Panc1 (cell line): Measurements from ENCODE around the gene GNG4. TPM values are rescaled to one million over a fixed set of nuclear protein-coding genes. Genes with fewer than 3 reads are reported as not detected.
"Not testable (repeated sequence)": the region's sequence is repeated elsewhere in the genome, so short reads cannot be mapped to it uniquely, and the experiment has no call there.

Source experiments
- ATAC-seq: fragments of 200-7000 bp; cut with Tn5 transposase; 2 replicates; pipeline ENCODE4 v1.9.1; 2020; ENCODE audit warnings: mild to moderate bottlenecking, moderate library complexity
- BruUV-seq: library from RNA; stranded (reverse); fragments of 400-500 nt; replicated peaks from 2 replicates; lab custom pipeline; 2021; lab: Mats Ljungman, UMichigan
- CTCF ChIA-PET: fragments of 300-600 bp; sonication (Branson Sonifier 250); formaldehyde crosslinking; loops from one replicate; lab custom pipeline; 2022; ENCODE audit warnings: antibody characterized with exemption; lab: Charles Lee
- POLR2A ChIA-PET: fragments of 300-600 bp; sonication (Branson Sonifier 250); formaldehyde crosslinking; loops from one replicate; lab custom pipeline; 2022; ENCODE audit warnings: antibody characterized with exemption; lab: Charles Lee
- DNase-seq: peaks from one replicate; pipeline ENCODE4 v3.0.0-alpha.2; 2010; ENCODE audit warnings: low read depth, low spot score
- H3K27ac ChIP-seq: 2 replicates; pipeline ENCODE4 v1.5.1; 2011; ENCODE audit warnings: mild to moderate bottlenecking, low read length, inconsistent platforms
- H3K27me3 ChIP-seq: fragments of 200-500 bp; sonication (Bioruptor generic); 2 replicates; pipeline ENCODE4 v1.6.0; 2014; ENCODE audit warnings: low read length, inconsistent platforms; ENCODE audit not compliant: control insufficient read depth, insufficient read depth
- H3K36me3 ChIP-seq: fragments of 200-500 bp; sonication (Bioruptor generic); 2 replicates; pipeline ENCODE4 v1.5.1; 2014; ENCODE audit warnings: inconsistent platforms, mild to moderate bottlenecking, low read length, moderate library complexity; ENCODE audit not compliant: control insufficient read depth, insufficient read depth
- H3K4me1 ChIP-seq: 2 replicates; pipeline ENCODE4 v1.5.1; 2011; ENCODE audit warnings: inconsistent platforms, mild to moderate bottlenecking, low read length, moderate library complexity; ENCODE audit not compliant: control insufficient read depth, insufficient read depth
- H3K4me3 ChIP-seq, 2 experiments: 2 replicates each; pipeline ENCODE4 v1.5.1; 2011 to 2012; ENCODE audit warnings: low read depth in 2 of 2, low read length in 2 of 2, mild to moderate bottlenecking in 2 of 2, inconsistent platforms in 1 of 2, moderate library complexity in 1 of 2
- H3K9me3 ChIP-seq: fragments of 200-500 bp; sonication (Bioruptor generic); 2 replicates; pipeline ENCODE4 v1.5.1; 2014; ENCODE audit warnings: low read depth, mild to moderate bottlenecking, inconsistent platforms, low read length, moderate library complexity; ENCODE audit not compliant: control insufficient read depth, insufficient read depth
- POLR2AphosphoS5 ChIP-seq: IDR thresholded peaks from 2 replicates; pipeline ENCODE4 v1.6.1; 2012; ENCODE audit warnings: mild to moderate bottlenecking, low read depth, low read length, moderate library complexity
- SIN3A ChIP-seq: IDR thresholded peaks from 2 replicates; pipeline ENCODE4 v1.6.1; 2012; ENCODE audit warnings: low read depth, mild to moderate bottlenecking, low read length, moderate library complexity, borderline replicate concordance; ENCODE audit not compliant: insufficient read depth
- TCF7L2 ChIP-seq: IDR thresholded peaks from 2 replicates; pipeline ENCODE4 v1.6.1; 2011; ENCODE audit warnings: mild to moderate bottlenecking, low read depth, low read length, inconsistent platforms
- in situ Hi-C: cut with HindIII; loops from 2 replicates; pipeline ENCODE4 v1.10.0; 2016; ENCODE audit warnings: low sequenced_read_pairs, low pct_unique_long_range_greater_than_20kb
- intact Hi-C: fragments of 100-400 bp; cut with micrococcal nuclease; formaldehyde crosslinking; loops from one replicate; pipeline ENCODE4 v1.10.0; 2022; ENCODE audit not compliant: unreplicated experiment
- total RNA-seq: library from RNA; stranded (reverse); gene quantifications from one replicate; pipeline ENCODE4 v1.2.1, GENCODE V29; 2021; ENCODE audit not compliant: unreplicated experiment
- TF ChIP-seq, protein P1 (sequence below): fragments of 450-650 bp; IDR thresholded peaks from 2 replicates; pipeline ENCODE4 v1.5.1; 2017; ENCODE audit warnings: mild to moderate bottlenecking
- TF ChIP-seq, protein P2 (sequence below), 2 experiments: IDR thresholded peaks; 2 replicates each; pipeline ENCODE4 v1.6.1; 2011 to 2012; ENCODE audit warnings: low read depth in 2 of 2, control low read depth in 1 of 2, low read length in 1 of 2, mild to moderate bottlenecking in 1 of 2, moderate library complexity in 1 of 2; ENCODE audit not compliant: insufficient read depth in 1 of 2

GNG4 gene
- total RNA-seq, 1 experiment from 2014 or later = 1.1 TPM

DNA sequence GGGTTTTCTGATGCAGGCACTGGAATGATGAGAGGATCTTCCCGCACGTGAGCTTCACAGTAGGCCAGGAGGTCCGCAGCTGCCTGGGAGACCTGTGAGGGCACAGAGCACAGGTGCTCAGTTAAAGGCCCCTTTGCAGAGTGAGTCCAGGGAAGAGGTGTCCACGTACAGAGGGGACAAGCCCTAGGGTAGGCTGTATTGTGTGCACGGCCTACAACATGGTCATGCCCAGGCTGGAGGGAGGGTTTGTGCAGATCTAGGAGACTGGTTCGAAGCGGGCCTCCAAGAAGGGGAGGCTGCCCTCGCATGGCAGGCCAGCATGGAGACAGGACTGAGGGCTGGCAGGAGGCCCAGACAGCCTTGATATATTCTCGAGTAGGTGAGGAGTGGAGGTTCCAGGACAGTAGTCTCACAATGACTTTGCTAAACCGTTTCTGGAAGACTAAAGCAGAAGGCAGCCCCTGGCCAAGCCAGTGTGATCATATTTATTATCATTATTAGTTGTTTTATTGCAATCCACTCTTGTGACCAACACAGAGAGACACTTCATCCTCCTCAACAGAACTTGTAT lies 97.4 kb downstream of the GNG4 start:
- ChIA-PET CTCF (interaction anchor here (1.5 kb wide), 1 partner anchor 46 kb away, joined by 3 read pairs; no protein-coding TSS in a partner anchor), POLR2A (interaction anchor here (0.6 kb wide), 1 partner anchor 1144 kb away, joined by 3 read pairs; no protein-coding TSS in a partner anchor)
- H3K4me3 ChIP-seq = no peak overlapping the region
- ATAC-seq (no peak), DNase-seq (no peak)
- no peaks in the 10 kb centered on the region for H3K36me3 ChIP-seq
- BruUV-seq = no TSS peak
- no peaks in the 10 kb centered on the region for H3K27me3 ChIP-seq
- TF ChIP-seq TCF7L2 (no peak), SIN3A (no peak), POLR2AphosphoS5 (no peak)
- TF ChIP-seq, protein P1, sequence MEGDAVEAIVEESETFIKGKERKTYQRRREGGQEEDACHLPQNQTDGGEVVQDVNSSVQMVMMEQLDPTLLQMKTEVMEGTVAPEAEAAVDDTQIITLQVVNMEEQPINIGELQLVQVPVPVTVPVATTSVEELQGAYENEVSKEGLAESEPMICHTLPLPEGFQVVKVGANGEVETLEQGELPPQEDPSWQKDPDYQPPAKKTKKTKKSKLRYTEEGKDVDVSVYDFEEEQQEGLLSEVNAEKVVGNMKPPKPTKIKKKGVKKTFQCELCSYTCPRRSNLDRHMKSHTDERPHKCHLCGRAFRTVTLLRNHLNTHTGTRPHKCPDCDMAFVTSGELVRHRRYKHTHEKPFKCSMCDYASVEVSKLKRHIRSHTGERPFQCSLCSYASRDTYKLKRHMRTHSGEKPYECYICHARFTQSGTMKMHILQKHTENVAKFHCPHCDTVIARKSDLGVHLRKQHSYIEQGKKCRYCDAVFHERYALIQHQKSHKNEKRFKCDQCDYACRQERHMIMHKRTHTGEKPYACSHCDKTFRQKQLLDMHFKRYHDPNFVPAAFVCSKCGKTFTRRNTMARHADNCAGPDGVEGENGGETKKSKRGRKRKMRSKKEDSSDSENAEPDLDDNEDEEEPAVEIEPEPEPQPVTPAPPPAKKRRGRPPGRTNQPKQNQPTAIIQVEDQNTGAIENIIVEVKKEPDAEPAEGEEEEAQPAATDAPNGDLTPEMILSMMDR = no peak
- TF ChIP-seq, protein P2, sequence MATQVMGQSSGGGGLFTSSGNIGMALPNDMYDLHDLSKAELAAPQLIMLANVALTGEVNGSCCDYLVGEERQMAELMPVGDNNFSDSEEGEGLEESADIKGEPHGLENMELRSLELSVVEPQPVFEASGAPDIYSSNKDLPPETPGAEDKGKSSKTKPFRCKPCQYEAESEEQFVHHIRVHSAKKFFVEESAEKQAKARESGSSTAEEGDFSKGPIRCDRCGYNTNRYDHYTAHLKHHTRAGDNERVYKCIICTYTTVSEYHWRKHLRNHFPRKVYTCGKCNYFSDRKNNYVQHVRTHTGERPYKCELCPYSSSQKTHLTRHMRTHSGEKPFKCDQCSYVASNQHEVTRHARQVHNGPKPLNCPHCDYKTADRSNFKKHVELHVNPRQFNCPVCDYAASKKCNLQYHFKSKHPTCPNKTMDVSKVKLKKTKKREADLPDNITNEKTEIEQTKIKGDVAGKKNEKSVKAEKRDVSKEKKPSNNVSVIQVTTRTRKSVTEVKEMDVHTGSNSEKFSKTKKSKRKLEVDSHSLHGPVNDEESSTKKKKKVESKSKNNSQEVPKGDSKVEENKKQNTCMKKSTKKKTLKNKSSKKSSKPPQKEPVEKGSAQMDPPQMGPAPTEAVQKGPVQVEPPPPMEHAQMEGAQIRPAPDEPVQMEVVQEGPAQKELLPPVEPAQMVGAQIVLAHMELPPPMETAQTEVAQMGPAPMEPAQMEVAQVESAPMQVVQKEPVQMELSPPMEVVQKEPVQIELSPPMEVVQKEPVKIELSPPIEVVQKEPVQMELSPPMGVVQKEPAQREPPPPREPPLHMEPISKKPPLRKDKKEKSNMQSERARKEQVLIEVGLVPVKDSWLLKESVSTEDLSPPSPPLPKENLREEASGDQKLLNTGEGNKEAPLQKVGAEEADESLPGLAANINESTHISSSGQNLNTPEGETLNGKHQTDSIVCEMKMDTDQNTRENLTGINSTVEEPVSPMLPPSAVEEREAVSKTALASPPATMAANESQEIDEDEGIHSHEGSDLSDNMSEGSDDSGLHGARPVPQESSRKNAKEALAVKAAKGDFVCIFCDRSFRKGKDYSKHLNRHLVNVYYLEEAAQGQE (IDR thresholded peaks at IDR 0.05; ENCODE audit: insufficient read depth in 1 of 2, low read depth in 2 of 2, low read length in 1 of 2) = no peak
- in situ Hi-C loops = no loop called here
- no peaks in the 10 kb centered on the region for H3K4me1 ChIP-seq
- intact Hi-C loops = no loop called here
- H3K9me3 ChIP-seq = no peaks in the 10 kb centered on the region
- no peak overlapping the region for H3K27ac ChIP-seq

DNA sequence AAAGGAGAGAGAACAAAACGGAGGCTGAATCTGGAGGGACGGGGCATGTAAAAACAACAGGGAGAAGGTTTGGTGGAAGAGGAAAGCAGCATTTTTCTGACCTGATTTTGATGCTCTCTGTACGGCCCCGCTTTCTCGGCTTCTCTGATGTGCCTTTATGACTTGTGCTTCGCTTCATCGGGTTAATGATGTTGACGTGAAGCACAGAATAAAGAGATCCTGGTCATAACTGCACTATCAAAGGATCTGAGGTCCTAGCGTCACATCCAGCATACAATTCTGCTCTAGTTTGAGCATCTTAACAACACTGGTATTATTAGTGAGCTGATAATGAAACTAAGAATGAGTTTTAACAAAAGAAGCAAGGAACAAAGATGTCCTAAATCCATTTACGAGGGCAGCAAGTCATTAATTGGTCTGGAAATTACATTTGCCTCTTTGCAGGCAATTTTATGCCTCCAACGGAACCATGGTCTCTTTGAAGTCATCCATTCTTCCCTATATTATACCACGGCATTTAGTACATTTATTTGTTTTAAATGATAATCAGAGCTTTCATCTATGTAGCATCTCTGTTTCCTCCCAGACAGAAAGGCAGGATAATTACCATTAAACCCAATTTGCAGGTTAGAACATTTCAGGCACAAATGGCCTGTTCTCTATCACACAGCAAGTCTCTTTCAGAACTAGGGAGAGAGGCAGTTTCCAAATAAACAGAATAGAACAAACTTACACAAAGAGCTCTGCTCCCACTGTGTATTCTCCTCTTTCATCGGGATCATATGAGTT lies 100.0 kb downstream of the GNG4 start:
- TF ChIP-seq, protein P1 = no peak
- TF ChIP-seq, protein P2 (IDR thresholded peaks at IDR 0.05; ENCODE audit: insufficient read depth in 1 of 2, low read depth in 2 of 2, low read length in 1 of 2) = no peak
- TF ChIP-seq POLR2AphosphoS5 (no peak), SIN3A (no peak), TCF7L2 (no peak)
- Histone ChIP-seq H3K4me1 (no peaks in the 10 kb centered on the region), H3K27ac (no peak overlapping the region), H3K4me3 (no peak overlapping the region), H3K9me3 (no peaks in the 10 kb centered on the region), H3K36me3 (no peaks in the 10 kb centered on the region), H3K27me3 (no peaks in the 10 kb centered on the region)
- no peak for DNase-seq
- ATAC-seq = no peak
- in situ Hi-C loops = no loop called here
- POLR2A ChIA-PET = no interaction called here
- no TSS peak for BruUV-seq
- CTCF ChIA-PET = interaction anchor here (0.6 kb wide), 1 partner anchor 970 kb away, joined by 10 read pairs; no protein-coding TSS in a partner anchor
- intact Hi-C loops = no loop called here

DNA sequence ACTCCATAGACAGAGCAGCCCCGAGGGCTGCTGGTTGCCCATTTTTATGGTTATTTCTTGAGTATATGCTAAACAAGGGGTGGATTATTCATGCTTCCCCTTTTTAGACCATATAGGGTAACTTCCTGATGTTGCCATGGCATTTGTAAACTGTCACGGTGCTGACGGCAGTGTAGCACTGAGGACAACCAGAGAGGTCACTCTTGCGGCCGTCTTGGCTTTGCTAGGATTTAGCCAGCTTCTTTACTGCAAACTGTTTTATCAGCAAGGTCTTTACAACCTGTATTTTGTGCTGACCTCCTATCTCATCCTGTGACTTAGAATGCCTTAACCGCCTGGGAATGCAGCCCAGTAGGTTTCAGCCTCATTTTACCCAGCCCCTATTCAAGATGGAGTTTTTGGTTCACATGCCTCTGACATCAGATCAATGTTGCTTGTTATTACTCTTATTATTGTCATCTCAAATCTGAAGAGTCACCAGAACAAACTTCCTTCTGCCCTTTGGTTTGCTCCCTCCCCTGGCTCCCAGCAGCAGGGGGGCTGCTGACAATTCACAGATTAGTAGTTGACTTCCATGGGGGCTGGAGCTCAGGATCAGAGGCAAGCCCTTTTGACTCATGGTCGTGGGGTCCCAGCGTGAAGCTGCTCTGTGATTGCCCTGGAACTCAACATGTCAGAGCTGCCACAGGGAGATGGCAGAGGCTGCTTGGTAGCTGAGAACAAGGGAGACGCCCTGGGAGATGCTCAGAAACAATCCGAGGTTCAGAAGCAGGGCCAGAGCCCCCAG lies 103.0 kb downstream of the GNG4 start:
- intact Hi-C loops, POLR2A ChIA-PET, H3K4me3 ChIP-seq, H3K36me3 ChIP-seq, ATAC-seq, H3K9me3 ChIP-seq, DNase-seq, H3K4me1 ChIP-seq, in situ Hi-C loops, H3K27me3 ChIP-seq, H3K27ac ChIP-seq, CTCF ChIA-PET, BruUV-seq: not testable (repeated sequence)
